Neural progenitor cell (in vitro differentiated cells): ENCODE results near the gene ARSJ. TPM values are rescaled to one million over a fixed set of nuclear protein-coding genes. Genes with fewer than 3 reads are reported as not detected.

Source experiments
- DNase-seq: peaks from one replicate; pipeline ENCODE4 v3.0.0-alpha.2; 2016; ENCODE audit warnings: low spot score
- H2AFZ ChIP-seq: fragments of 200-600 bp; sonication (generic); replicated peaks from 2 replicates; pipeline ENCODE4 v1.6.1; 2016; ENCODE audit warnings: antibody characterized with exemption
- H3F3A ChIP-seq: fragments of 200-600 bp; sonication (generic); 2 replicates; pipeline ENCODE4 v1.6.1; 2016; ENCODE audit warnings: antibody characterized with exemption, low read depth
- H3K27ac ChIP-seq: fragments of 200-600 bp; sonication (generic); 2 replicates; pipeline ENCODE4 v1.5.1; 2016; ENCODE audit warnings: mild to moderate bottlenecking
- H3K27me3 ChIP-seq: fragments of 200-600 bp; sonication (generic); 2 replicates; pipeline ENCODE4 v1.6.1; 2016; ENCODE audit warnings: mild to moderate bottlenecking, moderate library complexity
- H3K36me3 ChIP-seq: fragments of 200-600 bp; sonication (generic); 2 replicates; pipeline ENCODE4 v1.5.1; 2016
- H3K4me1 ChIP-seq: fragments of 200-600 bp; sonication (generic); 2 replicates; pipeline ENCODE4 v1.6.1; 2016; ENCODE audit warnings: mixed run types
- H3K4me2 ChIP-seq: fragments of 200-600 bp; sonication (generic); 2 replicates; pipeline ENCODE4 v1.6.1; 2016
- H3K4me3 ChIP-seq: fragments of 200-600 bp; sonication (generic); 2 replicates; pipeline ENCODE4 v1.5.1; 2016
- H3K79me2 ChIP-seq: fragments of 200-600 bp; sonication (generic); 2 replicates; pipeline ENCODE4 v1.6.1; 2016; ENCODE audit warnings: low read depth
- H3K9ac ChIP-seq: fragments of 200-600 bp; sonication (generic); 2 replicates; pipeline ENCODE4 v1.6.1; 2016
- H3K9me3 ChIP-seq: fragments of 200-600 bp; sonication (generic); 2 replicates; pipeline ENCODE4 v1.5.1; 2016; ENCODE audit warnings: low read depth
- H4K20me1 ChIP-seq: fragments of 200-600 bp; sonication (generic); 2 replicates; pipeline ENCODE4 v1.6.1; 2016; ENCODE audit warnings: low read depth
- H3K27ac Mint-ChIP-seq: 3 replicates; pipeline ENCODE4 v1.8.0; 2021; ENCODE audit warnings: mixed read lengths
- H3K27me3 Mint-ChIP-seq: 2 replicates; pipeline ENCODE4 v1.8.0; 2022; ENCODE audit warnings: low read depth, mild to moderate bottlenecking, inconsistent platforms, moderate library complexity, mixed read lengths; ENCODE audit not compliant: insufficient read depth
- H3K36me3 Mint-ChIP-seq: 3 replicates; pipeline ENCODE4 v1.8.0; 2021; ENCODE audit warnings: mixed read lengths
- H3K4me1 Mint-ChIP-seq: 3 replicates; pipeline ENCODE4 v1.8.0; 2021; ENCODE audit warnings: mixed read lengths
- H3K4me3 Mint-ChIP-seq: 3 replicates; pipeline ENCODE4 v1.8.0; 2021; ENCODE audit warnings: mild to moderate bottlenecking, moderate library complexity, mixed read lengths
- H3K9me3 Mint-ChIP-seq: 3 replicates; pipeline ENCODE4 v1.8.0; 2020; ENCODE audit warnings: mixed read lengths
- EZH2 ChIP-seq: fragments of 200-600 bp; sonication (generic); IDR thresholded peaks from 2 replicates; pipeline ENCODE4 v1.6.1; 2017; ENCODE audit warnings: antibody characterized with exemption, mild to moderate bottlenecking, moderate library complexity
- EZH2phosphoT487 ChIP-seq: fragments of 200-600 bp; sonication (generic); IDR thresholded peaks from 2 replicates; pipeline ENCODE4 v1.6.1; 2017; ENCODE audit warnings: antibody characterized with exemption
- total RNA-seq: library from RNA; depleted of rRNA; stranded (reverse); fragments of >200 nt; gene quantifications from 2 replicates; pipeline ENCODE4 v1.2.3, GENCODE V29; 2015; ENCODE audit warnings: low replicate concordance
- TF ChIP-seq, protein P1 (sequence below): fragments of 200-600 bp; sonication (generic); IDR thresholded peaks from 2 replicates; pipeline ENCODE4 v1.5.1; 2017; ENCODE audit warnings: antibody characterized with exemption, mild to moderate bottlenecking

Gene ARSJ
- total RNA-seq, 1 donor from 2014 or later, result 0.28 TPM

DNA sequence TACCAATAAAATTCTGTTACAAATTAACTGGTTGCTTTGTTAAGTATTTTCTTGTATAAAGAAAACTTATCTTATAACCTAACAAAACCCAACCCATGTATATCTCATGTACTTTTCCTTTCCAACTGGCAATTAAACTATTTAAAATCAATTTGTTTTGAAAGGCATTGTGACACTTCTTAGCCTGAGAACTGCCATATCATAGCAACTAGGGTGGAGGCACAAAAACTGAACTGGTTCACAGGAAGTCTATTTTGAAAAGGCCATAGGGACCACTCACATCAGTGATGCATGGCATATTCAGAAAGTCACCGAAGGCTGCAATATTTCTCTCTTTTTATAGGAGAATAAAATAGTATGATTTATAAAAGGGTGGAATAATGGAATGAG is 40.5 kb upstream of the ARSJ start:
- no peak overlapping the region for H2AFZ ChIP-seq
- no peak overlapping the region for H3K27ac Mint-ChIP-seq
- no peaks in the 10 kb centered on the region for H3K36me3 ChIP-seq
- no peak overlapping the region for H3K4me3 ChIP-seq
- no peaks in the 10 kb centered on the region for H3K4me1 ChIP-seq
- H3K9me3 Mint-ChIP-seq, result no peaks in the 10 kb centered on the region
- no peak overlapping the region for H3K9ac ChIP-seq
- no peaks in the 10 kb centered on the region for H3F3A ChIP-seq
- H3K36me3 Mint-ChIP-seq, result no peaks in the 10 kb centered on the region
- H3K27me3 ChIP-seq, result no peaks in the 10 kb centered on the region
- no peak overlapping the region for H3K4me2 ChIP-seq
- no peaks in the 10 kb centered on the region for H3K79me2 ChIP-seq
- no peak overlapping the region for H3K27ac ChIP-seq
- no peaks in the 10 kb centered on the region for H3K4me1 Mint-ChIP-seq
- H3K9me3 ChIP-seq, result no peaks in the 10 kb centered on the region
- no peaks in the 10 kb centered on the region for H3K27me3 Mint-ChIP-seq
- H4K20me1 ChIP-seq, result no peaks in the 10 kb centered on the region
- DNase-seq, result no peak
- TF ChIP-seq EZH2, result no peak
- TF ChIP-seq, protein P1, sequence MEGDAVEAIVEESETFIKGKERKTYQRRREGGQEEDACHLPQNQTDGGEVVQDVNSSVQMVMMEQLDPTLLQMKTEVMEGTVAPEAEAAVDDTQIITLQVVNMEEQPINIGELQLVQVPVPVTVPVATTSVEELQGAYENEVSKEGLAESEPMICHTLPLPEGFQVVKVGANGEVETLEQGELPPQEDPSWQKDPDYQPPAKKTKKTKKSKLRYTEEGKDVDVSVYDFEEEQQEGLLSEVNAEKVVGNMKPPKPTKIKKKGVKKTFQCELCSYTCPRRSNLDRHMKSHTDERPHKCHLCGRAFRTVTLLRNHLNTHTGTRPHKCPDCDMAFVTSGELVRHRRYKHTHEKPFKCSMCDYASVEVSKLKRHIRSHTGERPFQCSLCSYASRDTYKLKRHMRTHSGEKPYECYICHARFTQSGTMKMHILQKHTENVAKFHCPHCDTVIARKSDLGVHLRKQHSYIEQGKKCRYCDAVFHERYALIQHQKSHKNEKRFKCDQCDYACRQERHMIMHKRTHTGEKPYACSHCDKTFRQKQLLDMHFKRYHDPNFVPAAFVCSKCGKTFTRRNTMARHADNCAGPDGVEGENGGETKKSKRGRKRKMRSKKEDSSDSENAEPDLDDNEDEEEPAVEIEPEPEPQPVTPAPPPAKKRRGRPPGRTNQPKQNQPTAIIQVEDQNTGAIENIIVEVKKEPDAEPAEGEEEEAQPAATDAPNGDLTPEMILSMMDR, result no peak
- no peak overlapping the region for H3K4me3 Mint-ChIP-seq

DNA sequence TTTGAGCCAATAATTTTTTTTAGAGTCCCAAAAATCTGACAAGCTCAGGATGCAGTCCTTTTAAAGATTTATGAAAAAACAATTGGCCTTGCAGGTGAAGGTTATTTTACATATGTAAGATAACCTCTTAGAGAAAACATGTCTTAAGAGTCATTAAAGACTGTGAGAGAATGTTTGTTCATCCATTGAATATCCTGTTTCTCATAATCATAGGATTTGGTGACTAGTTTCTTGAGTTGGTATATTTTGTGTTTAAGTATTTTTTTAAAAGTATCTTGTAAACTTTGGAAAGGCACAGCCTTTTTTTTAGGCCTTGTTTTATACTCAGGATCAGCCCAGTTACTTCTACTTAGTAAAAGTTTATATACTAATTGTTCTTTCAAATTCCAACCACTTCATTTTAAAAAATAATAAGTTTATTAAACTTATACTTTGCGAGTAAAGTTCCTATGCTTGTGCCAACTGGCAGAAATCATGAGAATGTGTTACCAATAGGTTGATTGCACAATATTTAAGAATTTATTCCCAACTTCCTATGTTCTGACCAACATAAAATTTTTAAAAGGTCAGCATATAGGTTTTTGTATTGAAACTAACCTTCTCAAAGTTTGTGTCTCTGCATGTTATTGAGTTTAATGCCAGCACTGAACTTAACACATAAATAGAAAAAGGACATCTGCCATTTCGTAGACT is 40.0 kb upstream of the ARSJ start:
- Histone ChIP-seq H3K9me3 (no peaks in the 10 kb centered on the region), H2AFZ (no peak overlapping the region), H3K4me3 (no peak overlapping the region), H3F3A (no peaks in the 10 kb centered on the region), H3K79me2 (no peaks in the 10 kb centered on the region), H3K9ac (no peak overlapping the region), H3K27ac (no peak overlapping the region), H3K36me3 (no peaks in the 10 kb centered on the region), H3K27me3 (no peaks in the 10 kb centered on the region), H4K20me1 (no peaks in the 10 kb centered on the region), H3K4me1 (no peaks in the 10 kb centered on the region), H3K4me2 (no peak overlapping the region)
- Mint-ChIP-seq H3K36me3 (no peaks in the 10 kb centered on the region), H3K27me3 (no peaks in the 10 kb centered on the region), H3K27ac (no peak overlapping the region), H3K4me3 (no peak overlapping the region), H3K9me3 (no peaks in the 10 kb centered on the region), H3K4me1 (no peaks in the 10 kb centered on the region)
- no peak for DNase-seq
- TF ChIP-seq, protein P1, result no peak
- TF ChIP-seq EZH2phosphoT487, result no peak
- no peak for TF ChIP-seq EZH2

DNA sequence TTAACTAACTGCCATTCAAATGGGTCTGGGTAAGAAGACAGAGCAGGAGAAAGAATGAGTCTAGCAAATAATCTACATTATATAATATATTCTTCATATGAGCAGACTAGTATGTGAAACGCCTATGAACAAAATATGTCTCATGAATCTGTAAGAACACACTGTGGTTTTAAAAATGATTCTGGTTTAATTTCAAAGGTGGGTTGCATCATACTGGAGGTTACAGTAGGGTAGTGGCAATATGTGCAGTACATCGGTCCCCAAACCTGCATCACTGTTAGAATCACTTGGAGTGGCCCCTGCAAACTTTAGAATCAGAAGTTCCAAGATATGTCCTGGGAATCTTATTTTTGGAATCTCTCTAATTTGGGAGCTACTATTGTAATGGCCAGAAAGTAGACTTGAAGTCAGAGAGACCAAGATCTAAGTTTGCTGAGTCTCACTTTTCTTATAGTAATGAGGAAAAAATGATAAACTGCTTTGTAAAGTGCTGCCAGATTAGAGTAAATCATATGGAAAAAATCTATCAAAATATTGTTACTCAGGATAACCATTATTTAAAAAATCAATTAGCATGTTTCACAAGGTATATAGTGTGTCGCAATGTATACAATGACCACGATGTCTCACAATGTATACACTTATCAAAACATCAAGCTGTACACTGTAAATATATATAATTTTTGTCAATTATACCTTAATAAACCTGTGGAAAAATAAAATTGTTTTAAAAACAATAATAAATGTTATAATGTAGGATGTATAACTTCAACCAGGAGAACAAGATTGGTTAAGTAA is 37.9 kb upstream of the ARSJ start:
- no peaks in the 10 kb centered on the region for H3K9me3 ChIP-seq
- H3K4me3 Mint-ChIP-seq, result no peak overlapping the region
- H3K27ac ChIP-seq, result no peak overlapping the region
- H3K27me3 Mint-ChIP-seq, result no peaks in the 10 kb centered on the region
- H3K36me3 ChIP-seq, result no peaks in the 10 kb centered on the region
- H3K27me3 ChIP-seq, result no peaks in the 10 kb centered on the region
- no peaks in the 10 kb centered on the region for H3K9me3 Mint-ChIP-seq
- no peaks in the 10 kb centered on the region for H3K4me1 ChIP-seq
- no peaks in the 10 kb centered on the region for H3K79me2 ChIP-seq
- H3K4me1 Mint-ChIP-seq, result no peaks in the 10 kb centered on the region
- H3K4me2 ChIP-seq, result no peak overlapping the region
- no peak overlapping the region for H3K27ac Mint-ChIP-seq
- no peaks in the 10 kb centered on the region for H3F3A ChIP-seq
- no peak overlapping the region for H3K9ac ChIP-seq
- no peaks in the 10 kb centered on the region for H4K20me1 ChIP-seq
- no peaks in the 10 kb centered on the region for H3K36me3 Mint-ChIP-seq
- no peak overlapping the region for H3K4me3 ChIP-seq
- DNase-seq, result no peak
- H2AFZ ChIP-seq, result no peak overlapping the region
- TF ChIP-seq, protein P1, result no peak
- TF ChIP-seq EZH2phosphoT487 (no peak), EZH2 (no peak)
